ENCODE data around the gene EXOC6B. TPM values are rescaled to one million over a fixed set of nuclear protein-coding genes. Genes with fewer than 3 reads are reported as not detected.
A peak's percentile ranks its signal among the peaks of the same experiment; 100 is the strongest.

The EXOC6B gene
- total and polyA plus RNA-seq, 11 donors, result 18.4 to 192 (median 143) TPM

- Histone ChIP-seq H3K9me3 (peaks cover 0 to 16% (median 0%) of the 10 kb centered on the region in 12 donors), H3K36me3 (no peaks in the 10 kb centered on the region), H3K4me3 (no peak overlapping the region), H3K4me1 (peaks cover 0 to 54% (median 28%) of the 10 kb centered on the region in 12 donors), H3K27ac (peak overlapping the region in 9 of 12 donors; percentile 5 to 45 (median 22)), H3K27me3 (no peaks in the 10 kb centered on the region)
- intact Hi-C loops (cut with DNase I), result loop anchor here in 2 of 10 donors (5.0 kb wide), 2 partner anchors 42 to 47 kb away; partner anchors contain the start of gene EXOC6B (in 1 of the 2)
- TF ChIP-seq POLR2A (IDR thresholded peaks at IDR 0.05), result no peak
- no peak for TF ChIP-seq CTCF (IDR thresholded peaks at IDR 0.05)
- DNase-seq (no peak), ATAC-seq (peak; percentile 73 to 87 (median 82))
- WGBS, 4 donors, result 33 to 41% (median 36%) methylated on average over 2 of the region's 2 CpGs
These were observed 45.4 kb downstream of the EXOC6B start for GRCh38 chr2:72780477-72780876.

GRCh38 chr2:72779495-72779894 lies 46.3 kb downstream of the EXOC6B start:
- ATAC-seq (peak in 2 of 4 donors; percentile 55 to 57), DNase-seq (no peak)
- 79 to 86% (median 81%) methylated on average over 2 of the region's 2 CpGs for WGBS, 4 donors
- Histone ChIP-seq H3K4me1 (peaks cover 0 to 51% (median 28%) of the 10 kb centered on the region in 12 donors), H3K27ac (peak overlapping the region in 6 of 12 donors; percentile 9 to 47 (median 18)), H3K4me3 (no peak overlapping the region), H3K27me3 (no peaks in the 10 kb centered on the region), H3K9me3 (peaks cover 0 to 16% (median 0%) of the 10 kb centered on the region in 12 donors), H3K36me3 (no peaks in the 10 kb centered on the region)
- intact Hi-C loops (cut with DNase I), result loop anchor here in 3 of 10 donors (5.0 to 10.0 kb wide), 3 partner anchors 45 to 395 kb away; partner anchors contain the start of gene EXOC6B (in 2 of the 3)
- TF ChIP-seq POLR2A (IDR thresholded peaks at IDR 0.05) (no peak), CTCF (IDR thresholded peaks at IDR 0.05) (no peak)

GRCh38 chr2:72778410-72778809 lies 47.4 kb downstream of the EXOC6B start:
- Histone ChIP-seq H3K4me3 (no peak overlapping the region), H3K27me3 (no peaks in the 10 kb centered on the region), H3K9me3 (peaks cover 0 to 8% (median 0%) of the 10 kb centered on the region in 12 donors), H3K4me1 (peaks cover 0 to 51% (median 28%) of the 10 kb centered on the region in 12 donors), H3K27ac (peak overlapping the region in 2 of 12 donors; percentile 7 to 22), H3K36me3 (no peaks in the 10 kb centered on the region)
- DNase-seq (no peak), ATAC-seq (peak in 1 of 4 donors; percentile 27)
- TF ChIP-seq POLR2A (IDR thresholded peaks at IDR 0.05) (no peak), CTCF (IDR thresholded peaks at IDR 0.05) (no peak)
- intact Hi-C loops (cut with DNase I), result loop anchor here in 3 of 10 donors (5.0 to 10.0 kb wide), 3 partner anchors 46 to 396 kb away; partner anchors contain the start of gene EXOC6B (in 2 of the 3)
- WGBS, 4 donors, result 60 to 79% (median 69%) methylated on average over 1 of the region's 1 CpG

GRCh38 chr2:72770879-72771461 lies 54.9 kb downstream of the EXOC6B start:
- ATAC-seq (peak in 3 of 4 donors; percentile 54 to 70 (median 66)), DNase-seq (peak in 2 of 5 donors; percentile 64 to 66)
- no peak overlapping the region for H3K27ac ChIP-seq
- peaks cover 0 to 10% (median 0%) of the 10 kb centered on the region in 12 donors for H3K4me1 ChIP-seq
- WGBS, 4 donors, result 1 to 2% (median 1%) methylated on average over 2 of the region's 2 CpGs
- H3K4me3 ChIP-seq, result no peak overlapping the region
- H3K27me3 ChIP-seq, result no peaks in the 10 kb centered on the region
- intact Hi-C loops (cut with DNase I), result loop anchor here in 8 of 10 donors (1.0 to 10.0 kb wide), 8 partner anchors 36 to 404 kb away; partner anchors contain the start of gene EXOC6B (in 1 of the 8)
- no peaks in the 10 kb centered on the region for H3K36me3 ChIP-seq
- TF ChIP-seq CTCF (IDR thresholded peaks at IDR 0.05), result peak; percentile 77 to 94 (median 91)
- TF ChIP-seq POLR2A (IDR thresholded peaks at IDR 0.05), result no peak
- H3K9me3 ChIP-seq, result no peaks in the 10 kb centered on the region

Data from heart left ventricle (tissue), 16 donors.